ENCODE measurements around the gene AKT3.

Gene AKT3

DNA sequence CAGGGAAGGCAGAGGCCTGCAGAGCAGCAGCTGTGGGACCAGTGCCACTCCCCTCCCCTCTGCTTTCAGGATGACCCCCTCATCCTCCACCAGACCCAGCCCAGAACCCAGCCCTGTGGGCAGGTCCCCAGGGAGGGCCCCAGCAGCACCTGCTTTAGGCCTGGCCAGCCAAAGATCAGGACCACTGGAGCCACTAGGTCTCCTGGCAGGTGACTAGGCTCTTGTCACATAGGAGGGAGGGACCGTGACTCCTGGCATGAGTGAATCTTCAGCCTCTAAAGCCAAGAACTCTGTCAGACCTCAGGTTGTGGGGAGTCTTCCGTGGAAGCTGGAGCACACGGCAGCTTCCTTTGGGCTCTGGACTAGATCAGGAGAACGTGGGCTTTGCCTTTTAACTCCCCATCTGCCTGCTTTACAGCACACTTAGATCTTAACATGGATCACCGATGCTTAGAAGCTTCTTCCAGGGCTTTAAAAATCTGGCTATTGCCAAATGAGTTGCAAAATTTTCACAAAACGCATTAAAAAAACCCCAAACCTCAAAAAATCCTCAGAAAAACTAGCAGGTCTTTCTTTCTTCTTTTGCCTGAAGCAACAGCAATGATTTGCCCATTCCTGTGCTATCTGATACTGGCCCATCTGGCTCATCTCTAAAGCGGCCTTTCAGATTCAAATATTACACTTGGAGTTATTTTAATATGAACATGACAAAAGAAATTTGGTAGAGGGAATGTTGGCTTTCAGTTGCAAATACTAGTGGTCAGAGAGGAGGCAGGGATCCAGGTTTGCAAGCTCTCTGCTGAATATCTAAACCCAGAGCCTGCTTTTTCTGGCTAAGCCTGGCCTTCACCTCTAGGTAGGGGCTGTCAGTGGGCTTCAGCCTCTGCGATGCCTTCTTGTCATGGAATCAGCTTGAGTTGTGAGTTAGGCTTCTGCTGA, 359.0 kb downstream of the AKT3 start:
- TF ChIP-seq, protein P1, sequence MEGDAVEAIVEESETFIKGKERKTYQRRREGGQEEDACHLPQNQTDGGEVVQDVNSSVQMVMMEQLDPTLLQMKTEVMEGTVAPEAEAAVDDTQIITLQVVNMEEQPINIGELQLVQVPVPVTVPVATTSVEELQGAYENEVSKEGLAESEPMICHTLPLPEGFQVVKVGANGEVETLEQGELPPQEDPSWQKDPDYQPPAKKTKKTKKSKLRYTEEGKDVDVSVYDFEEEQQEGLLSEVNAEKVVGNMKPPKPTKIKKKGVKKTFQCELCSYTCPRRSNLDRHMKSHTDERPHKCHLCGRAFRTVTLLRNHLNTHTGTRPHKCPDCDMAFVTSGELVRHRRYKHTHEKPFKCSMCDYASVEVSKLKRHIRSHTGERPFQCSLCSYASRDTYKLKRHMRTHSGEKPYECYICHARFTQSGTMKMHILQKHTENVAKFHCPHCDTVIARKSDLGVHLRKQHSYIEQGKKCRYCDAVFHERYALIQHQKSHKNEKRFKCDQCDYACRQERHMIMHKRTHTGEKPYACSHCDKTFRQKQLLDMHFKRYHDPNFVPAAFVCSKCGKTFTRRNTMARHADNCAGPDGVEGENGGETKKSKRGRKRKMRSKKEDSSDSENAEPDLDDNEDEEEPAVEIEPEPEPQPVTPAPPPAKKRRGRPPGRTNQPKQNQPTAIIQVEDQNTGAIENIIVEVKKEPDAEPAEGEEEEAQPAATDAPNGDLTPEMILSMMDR (conservative IDR thresholded peaks at IDR 0.05; ENCODE audit: control insufficient read depth, insufficient read depth, low read depth, low read length): no peak
- no peak overlapping the region for H3K4me3 ChIP-seq (ENCODE audit: control insufficient read depth, low read depth, low read length)
- peak; percentile 52 for DNase-seq (ENCODE audit: low read depth)

DNA sequence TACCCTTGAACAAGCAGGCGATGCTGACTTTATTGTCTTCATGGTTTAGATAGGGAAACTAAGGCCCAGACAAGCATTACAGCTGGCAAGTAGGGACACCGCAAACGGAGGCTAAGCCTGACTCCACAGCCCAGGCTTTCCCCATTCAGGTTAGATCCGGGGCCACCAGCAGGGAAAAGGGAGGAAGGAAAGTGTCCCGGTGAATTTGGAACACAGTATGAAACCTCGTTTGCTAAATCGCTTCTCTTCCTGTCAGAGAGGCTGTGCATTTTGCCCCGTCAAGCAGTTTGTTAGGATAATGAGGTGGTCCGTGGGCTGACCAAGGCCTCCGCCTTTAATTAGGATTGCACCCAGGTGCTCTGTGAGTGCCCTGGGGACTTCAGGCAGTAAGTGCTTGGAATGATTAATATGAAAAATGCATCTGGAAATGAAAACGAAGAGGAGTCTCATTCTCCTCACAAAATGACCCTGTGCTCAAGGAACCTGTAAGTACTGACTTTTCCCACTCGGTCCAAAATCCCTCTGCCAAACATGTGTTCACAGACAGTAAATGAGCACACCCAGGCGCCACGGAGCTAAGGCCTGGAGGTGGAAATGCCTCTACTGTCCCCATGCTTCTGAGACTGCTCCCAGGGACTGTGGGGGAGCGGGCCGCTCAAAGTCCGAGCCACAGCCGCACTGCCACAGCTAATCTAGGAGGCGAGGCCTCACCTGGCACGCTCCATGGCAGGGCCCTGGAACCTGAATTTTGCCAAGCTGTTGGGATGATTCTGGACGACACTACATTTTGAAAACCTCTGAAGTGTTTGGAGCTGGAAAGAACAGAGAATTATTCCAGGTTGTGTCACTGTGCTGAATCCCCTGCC, 360.1 kb downstream of the AKT3 start:
- no peak overlapping the region for H3K4me3 ChIP-seq (ENCODE audit: control insufficient read depth, low read depth, low read length)
- DNase-seq (ENCODE audit: low read depth): no peak
- TF ChIP-seq, protein P1 (conservative IDR thresholded peaks at IDR 0.05; ENCODE audit: control insufficient read depth, insufficient read depth, low read depth, low read length): no peak

DNA sequence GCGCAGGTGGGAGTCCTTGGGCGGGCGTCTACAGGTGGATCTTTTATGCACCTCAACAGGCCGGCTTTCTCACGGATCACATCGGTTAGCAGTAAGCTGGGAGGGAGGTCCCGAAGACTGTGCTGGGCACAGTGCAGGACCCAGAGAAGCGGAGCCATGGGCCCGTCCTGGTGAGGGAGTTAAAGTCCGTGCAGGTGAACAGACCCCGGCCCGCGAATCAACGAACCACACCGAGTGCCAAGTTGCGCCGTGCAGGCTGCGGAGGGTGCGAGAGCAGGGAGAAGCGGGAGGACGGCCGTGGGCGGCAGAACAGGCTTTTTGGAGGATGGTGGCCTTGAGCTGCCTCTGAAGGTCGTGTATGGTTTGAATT, 360.9 kb downstream of the AKT3 start:
- DNase-seq (ENCODE audit: low read depth): no peak
- H3K4me3 ChIP-seq (ENCODE audit: control insufficient read depth, low read depth, low read length): no peak overlapping the region
- TF ChIP-seq, protein P1 (conservative IDR thresholded peaks at IDR 0.05; ENCODE audit: control insufficient read depth, insufficient read depth, low read depth, low read length): no peak

DNA sequence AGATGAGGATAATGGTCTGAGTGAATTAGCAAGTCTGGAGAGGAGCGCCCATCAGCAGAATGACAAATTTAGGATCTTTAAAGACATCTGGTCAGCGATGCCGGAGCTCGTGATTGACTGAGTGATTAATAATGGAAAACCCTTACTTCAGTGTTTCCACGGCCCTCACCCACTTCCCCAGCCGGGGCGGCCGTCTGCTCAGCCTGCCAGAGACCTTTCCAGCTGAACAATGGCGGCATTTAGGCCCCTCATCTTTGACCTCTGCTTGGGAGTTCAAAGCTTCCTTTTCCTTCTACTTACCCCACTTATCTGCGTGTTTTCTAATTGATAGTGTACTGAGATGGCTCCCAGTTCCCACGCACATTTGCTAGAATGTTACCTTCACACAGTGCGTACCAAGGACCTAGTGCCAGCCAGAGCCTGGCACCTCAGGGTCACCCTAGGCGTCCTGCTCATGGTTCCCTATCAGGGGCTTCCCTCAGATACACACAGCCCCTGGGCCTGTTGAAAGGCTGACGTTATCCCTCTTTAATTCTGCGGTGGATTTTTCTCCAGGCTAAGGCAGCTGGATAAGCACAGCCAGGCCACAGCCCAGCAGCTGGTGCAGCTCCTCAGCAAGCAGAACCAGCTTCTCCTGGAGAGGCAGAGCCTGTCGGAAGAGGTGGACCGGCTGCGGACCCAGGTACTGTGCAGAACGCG, 361.4 kb downstream of the AKT3 start:
- H3K4me3 ChIP-seq (ENCODE audit: control insufficient read depth, low read depth, low read length): no peak overlapping the region
- TF ChIP-seq, protein P1 (conservative IDR thresholded peaks at IDR 0.05; ENCODE audit: control insufficient read depth, insufficient read depth, low read depth, low read length): no peak
- DNase-seq (ENCODE audit: low read depth): no peak

DNA sequence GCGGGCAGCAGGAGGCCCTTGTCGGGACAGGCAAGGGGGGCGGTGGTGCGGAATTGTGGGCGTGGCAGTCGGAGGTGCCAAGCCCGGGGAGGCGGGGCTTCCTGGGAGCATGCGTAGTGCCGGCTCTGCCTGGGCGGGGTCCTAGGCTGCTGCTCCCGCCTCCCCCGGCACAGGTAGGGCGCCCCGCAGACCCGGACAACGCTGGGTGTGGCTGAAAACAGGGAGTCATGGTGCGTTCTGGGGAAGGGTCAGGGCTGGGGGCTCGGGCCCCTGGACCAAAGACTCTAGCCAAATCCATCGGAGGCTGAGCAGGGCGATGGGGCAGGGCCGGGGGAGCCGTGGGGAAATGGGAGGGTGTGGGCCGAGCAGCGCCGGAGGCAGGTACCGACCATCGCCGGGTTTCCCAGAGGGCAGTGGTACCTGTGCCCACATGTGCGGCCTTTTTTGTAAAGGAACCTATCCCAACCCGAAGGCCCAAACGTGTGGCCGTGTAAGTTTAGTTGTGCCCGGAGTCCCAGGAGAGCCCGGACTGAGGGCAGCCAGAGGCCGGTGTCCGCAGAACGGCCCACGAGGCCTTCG, 362.3 kb downstream of the AKT3 start:
- DNase-seq (ENCODE audit: low read depth): no peak
- TF ChIP-seq, protein P1 (conservative IDR thresholded peaks at IDR 0.05; ENCODE audit: control insufficient read depth, insufficient read depth, low read depth, low read length): no peak
- no peak overlapping the region for H3K4me3 ChIP-seq (ENCODE audit: control insufficient read depth, low read depth, low read length)

Measured in fibroblast of mammary gland (primary cell).